ENCODE data around the gene GDF15. TPM values are rescaled to one million over a fixed set of nuclear protein-coding genes. Genes with fewer than 3 reads are reported as not detected.

Gene GDF15
- polyA plus RNA-seq, 3 donors, result 0.36 TPM; not detected in 2

DNA sequence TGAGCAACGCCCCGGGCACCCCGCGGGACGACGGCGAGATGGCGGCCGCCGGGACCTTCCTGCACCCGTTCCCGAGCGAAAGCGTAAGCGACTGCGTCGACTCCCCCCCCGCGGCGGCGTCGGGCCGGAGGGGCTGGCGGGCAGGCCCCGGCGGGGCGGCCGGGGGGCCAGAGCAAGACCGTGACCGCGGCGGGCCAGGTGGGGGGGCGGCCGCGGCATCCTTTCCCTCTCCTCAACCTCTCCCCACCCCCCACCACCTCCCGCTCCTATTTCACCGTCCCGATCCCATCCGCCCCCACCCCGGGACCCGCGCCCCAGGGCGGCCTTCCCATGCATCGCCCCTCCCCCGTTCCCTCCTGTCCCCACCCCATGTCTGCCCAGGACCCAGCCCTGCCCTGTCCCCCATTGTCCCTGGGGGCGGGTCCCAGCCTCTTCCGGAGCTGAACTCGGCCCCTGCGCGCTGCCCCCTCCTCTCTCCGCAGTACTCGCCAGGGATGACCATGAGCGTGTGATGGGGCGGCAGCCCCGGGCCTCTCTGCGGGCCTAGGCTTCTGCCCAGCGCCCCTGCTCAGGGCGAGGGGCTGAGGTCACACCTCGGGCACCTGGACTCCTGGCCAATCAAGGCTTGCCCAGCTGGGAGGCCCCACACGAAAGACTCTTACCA, 47.9 kb downstream of the GDF15 start:
- TF ChIP-seq, protein P1, sequence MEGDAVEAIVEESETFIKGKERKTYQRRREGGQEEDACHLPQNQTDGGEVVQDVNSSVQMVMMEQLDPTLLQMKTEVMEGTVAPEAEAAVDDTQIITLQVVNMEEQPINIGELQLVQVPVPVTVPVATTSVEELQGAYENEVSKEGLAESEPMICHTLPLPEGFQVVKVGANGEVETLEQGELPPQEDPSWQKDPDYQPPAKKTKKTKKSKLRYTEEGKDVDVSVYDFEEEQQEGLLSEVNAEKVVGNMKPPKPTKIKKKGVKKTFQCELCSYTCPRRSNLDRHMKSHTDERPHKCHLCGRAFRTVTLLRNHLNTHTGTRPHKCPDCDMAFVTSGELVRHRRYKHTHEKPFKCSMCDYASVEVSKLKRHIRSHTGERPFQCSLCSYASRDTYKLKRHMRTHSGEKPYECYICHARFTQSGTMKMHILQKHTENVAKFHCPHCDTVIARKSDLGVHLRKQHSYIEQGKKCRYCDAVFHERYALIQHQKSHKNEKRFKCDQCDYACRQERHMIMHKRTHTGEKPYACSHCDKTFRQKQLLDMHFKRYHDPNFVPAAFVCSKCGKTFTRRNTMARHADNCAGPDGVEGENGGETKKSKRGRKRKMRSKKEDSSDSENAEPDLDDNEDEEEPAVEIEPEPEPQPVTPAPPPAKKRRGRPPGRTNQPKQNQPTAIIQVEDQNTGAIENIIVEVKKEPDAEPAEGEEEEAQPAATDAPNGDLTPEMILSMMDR (IDR thresholded peaks at IDR 0.05), result no peak
- Histone ChIP-seq H3K4me3 (replicated peaks in 1 of 3; ENCODE audit: low read depth in 2 of 3, low read length in 3 of 3) (peak overlapping the region in 1 of 3 experiments; percentile 8), H3K79me2 (ENCODE audit: insufficient read depth, low read length) (peaks cover 8% of the 10 kb centered on the region), H3K36me3 (replicated peaks in 1 of 2; ENCODE audit: control insufficient read depth in 1 of 2, insufficient read depth in 2 of 2, low read length in 2 of 2) (peaks cover 0 to 3% of the 10 kb centered on the region in 2 donors), H2AFZ (ENCODE audit: insufficient read depth, low read depth, low read length, poor library complexity, severe bottlenecking) (no peak overlapping the region), H3K4me1 (ENCODE audit: control insufficient read depth in 1 of 2, insufficient read depth in 2 of 2, low read length in 2 of 2) (peaks cover 38 to 59% of the 10 kb centered on the region in 2 donors), H3K27me3 (ENCODE audit: control insufficient read depth in 2 of 2, insufficient read depth in 2 of 2, low read length in 2 of 2) (peaks cover 0 to 42% of the 10 kb centered on the region in 2 donors), H3K9ac (ENCODE audit: insufficient read depth, low read length, poor library complexity, severe bottlenecking) (no peak overlapping the region), H3K27ac (ENCODE audit: low read depth in 1 of 2, low read length in 2 of 2) (no peak overlapping the region), H3K9me3 (replicated peaks in 1 of 2; ENCODE audit: control insufficient read depth in 1 of 2, insufficient read depth in 1 of 2, low read length in 2 of 2) (no peaks in the 10 kb centered on the region), H3K4me2 (replicated peaks; ENCODE audit: extremely low read depth, low read length, poor library complexity, severe bottlenecking) (peak overlapping the region; percentile 92), H4K20me1 (ENCODE audit: insufficient read depth, low read length) (peaks cover 65% of the 10 kb centered on the region)
- peak overlapping the region in 1 of 7 donors; percentile 40 for H3K27ac Mint-ChIP-seq
- H3K9me3 Mint-ChIP-seq, result peaks cover 0 to 6% (median 0%) of the 10 kb centered on the region in 7 donors
- intact Hi-C loops (cut with micrococcal nuclease), result no loop called here
- WGBS (ENCODE audit: insufficient coverage), result 4% methylated on average over 53 of the region's 60 CpGs
- no peak for DNase-seq
- peak overlapping the region; percentile 31 to 64 for H3K4me3 Mint-ChIP-seq
- H3K4me1 Mint-ChIP-seq, result peaks cover 31% of the 10 kb centered on the region
- H3K36me3 Mint-ChIP-seq, result peaks cover 4 to 19% of the 10 kb centered on the region in 2 donors
- peaks cover 28 to 66% (median 39%) of the 10 kb centered on the region in 3 donors for H3K27me3 Mint-ChIP-seq (ENCODE audit: low read depth in 3 of 3)

DNA sequence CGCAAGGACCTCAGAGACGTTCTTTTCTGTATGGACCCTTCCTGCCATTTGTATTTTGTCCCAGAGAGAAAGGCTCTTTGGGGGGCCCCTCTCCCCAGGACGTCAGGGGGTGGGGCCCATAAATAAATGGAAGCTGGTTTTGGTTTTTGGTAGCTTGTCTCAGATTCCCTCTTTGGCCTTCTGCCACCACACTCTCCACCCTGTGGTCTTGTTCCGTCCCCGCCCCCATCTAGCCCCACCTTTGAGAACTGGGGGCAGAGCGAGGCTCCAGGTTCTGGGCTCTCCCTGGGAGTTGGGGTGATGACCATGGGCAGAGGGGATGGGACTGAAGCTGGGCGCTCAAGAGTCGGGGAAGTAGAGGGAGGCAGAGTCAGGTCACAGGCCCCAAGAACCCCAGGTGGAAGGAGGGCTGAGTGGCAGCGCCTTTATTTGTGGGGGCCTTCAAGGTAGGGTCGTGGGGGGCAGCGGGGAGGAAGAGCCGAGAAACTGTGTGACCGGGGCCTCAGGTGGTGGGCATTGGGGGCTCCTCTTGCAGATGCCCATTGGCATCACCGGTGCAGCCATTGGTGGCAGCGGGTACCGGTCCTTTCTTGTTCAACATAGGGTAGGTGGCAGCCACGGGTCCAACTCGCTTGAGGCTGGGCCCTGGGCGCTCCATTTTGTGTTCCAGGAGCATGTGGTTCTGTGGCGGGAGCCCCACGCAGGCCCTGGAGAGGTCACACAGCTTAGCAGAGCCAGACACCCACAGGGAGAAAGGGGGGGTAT, 48.6 kb downstream of the GDF15 start:
- H4K20me1 ChIP-seq (ENCODE audit: insufficient read depth, low read length), result peaks cover 65% of the 10 kb centered on the region
- no peak overlapping the region for H3K9ac ChIP-seq (ENCODE audit: insufficient read depth, low read length, poor library complexity, severe bottlenecking)
- 93% methylated on average over 14 of the region's 21 CpGs for WGBS (ENCODE audit: insufficient coverage)
- intact Hi-C loops (cut with micrococcal nuclease), result no loop called here
- H3K79me2 ChIP-seq (ENCODE audit: insufficient read depth, low read length), result peaks cover 8% of the 10 kb centered on the region
- Mint-ChIP-seq H3K4me3 (peak overlapping the region; percentile 31 to 64), H3K9me3 (peaks cover 0 to 8% (median 0%) of the 10 kb centered on the region in 7 donors), H3K4me1 (peaks cover 31% of the 10 kb centered on the region), H3K27me3 (ENCODE audit: low read depth in 3 of 3) (peaks cover 31 to 72% (median 46%) of the 10 kb centered on the region in 3 donors), H3K27ac (peak overlapping the region in 1 of 7 donors; percentile 40), H3K36me3 (peaks cover 4 to 19% of the 10 kb centered on the region in 2 donors)
- H2AFZ ChIP-seq (ENCODE audit: insufficient read depth, low read depth, low read length, poor library complexity, severe bottlenecking), result no peak overlapping the region
- H3K4me2 ChIP-seq (replicated peaks; ENCODE audit: extremely low read depth, low read length, poor library complexity, severe bottlenecking), result no peak overlapping the region
- DNase-seq, result no peak
- H3K27me3 ChIP-seq (ENCODE audit: control insufficient read depth in 2 of 2, insufficient read depth in 2 of 2, low read length in 2 of 2), result peaks cover 0 to 49% of the 10 kb centered on the region in 2 donors
- H3K4me3 ChIP-seq (replicated peaks in 1 of 3; ENCODE audit: low read depth in 2 of 3, low read length in 3 of 3), result peak overlapping the region in 1 of 3 experiments; percentile 8
- H3K4me1 ChIP-seq (ENCODE audit: control insufficient read depth in 1 of 2, insufficient read depth in 2 of 2, low read length in 2 of 2), result peaks cover 32 to 52% of the 10 kb centered on the region in 2 donors
- H3K9me3 ChIP-seq (replicated peaks in 1 of 2; ENCODE audit: control insufficient read depth in 1 of 2, insufficient read depth in 1 of 2, low read length in 2 of 2), result no peaks in the 10 kb centered on the region
- H3K27ac ChIP-seq (ENCODE audit: low read depth in 1 of 2, low read length in 2 of 2), result no peak overlapping the region
- peaks cover 0 to 3% of the 10 kb centered on the region in 2 donors for H3K36me3 ChIP-seq (replicated peaks in 1 of 2; ENCODE audit: control insufficient read depth in 1 of 2, insufficient read depth in 2 of 2, low read length in 2 of 2)
- TF ChIP-seq, protein P1 (IDR thresholded peaks at IDR 0.05), result no peak

Data from CD14-positive monocyte (primary cell).